KMS-11 (cell line): ENCODE data around the gene PLEKHG5.

ENCODE experiments used
- H2AFZ ChIP-seq: fragments of 200-600 bp; sonication (generic); 2 replicates; pipeline ENCODE4 v1.6.1; 2016; ENCODE audit warnings: antibody characterized with exemption, mixed run types, low read depth
- H3K27ac ChIP-seq: fragments of 200-600 bp; sonication (generic); 2 replicates; pipeline ENCODE4 v1.6.1; 2016; ENCODE audit warnings: mild to moderate bottlenecking, mixed run types
- H3K27me3 ChIP-seq: fragments of 200-600 bp; sonication (generic); 2 replicates; pipeline ENCODE4 v1.6.1; 2017; ENCODE audit warnings: mild to moderate bottlenecking, low read depth, mixed run types, moderate library complexity; ENCODE audit not compliant: insufficient read depth
- H3K36me3 ChIP-seq: fragments of 200-600 bp; sonication (generic); 2 replicates; pipeline ENCODE4 v1.6.1; 2017; ENCODE audit warnings: mild to moderate bottlenecking, mixed run types; ENCODE audit not compliant: insufficient read depth
- H3K4me1 ChIP-seq: fragments of 200-600 bp; sonication (generic); 2 replicates; pipeline ENCODE4 v1.6.1; 2016; ENCODE audit warnings: mild to moderate bottlenecking, low read depth, mixed run types; ENCODE audit not compliant: poor library complexity, severe bottlenecking
- H3K4me2 ChIP-seq: fragments of 200-600 bp; sonication (generic); 2 replicates; pipeline ENCODE4 v1.7.0; 2016; ENCODE audit warnings: mild to moderate bottlenecking, mixed run types
- H3K4me3 ChIP-seq: fragments of 200-600 bp; sonication (generic); IDR thresholded peaks from 2 replicates; pipeline ENCODE4 v1.6.1; 2017; ENCODE audit warnings: low read depth, low read length, mixed read lengths; ENCODE audit not compliant: insufficient read depth
- H3K79me2 ChIP-seq: fragments of 200-600 bp; sonication (generic); 2 replicates; pipeline ENCODE4 v1.6.1; 2016; ENCODE audit warnings: low read depth, mixed run types; ENCODE audit not compliant: insufficient read depth
- H3K9ac ChIP-seq: fragments of 200-600 bp; sonication (generic); 2 replicates; pipeline ENCODE4 v1.6.1; 2016; ENCODE audit warnings: mild to moderate bottlenecking, mixed run types
- H4K20me1 ChIP-seq: fragments of 200-600 bp; sonication (generic); 2 replicates; pipeline ENCODE4 v1.6.1; 2016; ENCODE audit warnings: mild to moderate bottlenecking, mixed run types; ENCODE audit not compliant: insufficient read depth
- TF ChIP-seq, protein P1 (sequence below): fragments of 200-600 bp; sonication (generic); conservative IDR thresholded peaks from 2 replicates; pipeline ENCODE4 v1.6.1; 2017; ENCODE audit warnings: low read depth, mild to moderate bottlenecking, antibody characterized with exemption, low read length, moderate library complexity, mixed read lengths

Gene PLEKHG5

DNA sequence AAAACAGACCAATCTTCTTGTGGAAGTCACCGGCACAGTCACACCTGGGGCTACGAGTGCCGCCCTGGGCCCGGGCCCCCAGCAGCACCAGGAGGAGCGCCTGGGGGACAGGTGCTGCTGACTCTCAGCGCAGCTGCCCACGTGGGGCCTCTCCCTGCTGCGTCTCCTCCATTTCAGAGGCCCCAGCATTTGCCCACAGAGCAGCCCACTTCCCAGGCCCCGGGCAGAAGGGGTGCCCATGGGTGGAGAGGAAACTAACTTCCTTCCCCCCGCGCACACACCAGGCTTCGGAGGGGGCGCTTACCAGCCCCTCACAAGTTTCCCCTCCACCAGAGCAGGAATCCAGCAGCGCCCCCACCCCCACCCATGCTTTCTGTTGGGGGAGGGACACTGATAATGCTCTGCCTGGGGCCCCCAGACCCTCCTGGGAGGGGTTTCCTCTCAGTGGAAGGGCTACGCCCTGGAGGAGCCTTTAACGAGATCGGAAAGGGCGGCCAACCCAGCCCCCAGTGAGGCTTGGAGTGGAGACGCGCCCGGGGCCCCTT is 25.9 kb downstream of the PLEKHG5 start:
- Histone ChIP-seq H3K4me1 (peaks cover 2% of the 10 kb centered on the region), H4K20me1 (no peaks in the 10 kb centered on the region), H3K4me2 (no peak overlapping the region), H2AFZ (no peak overlapping the region), H3K27me3 (peaks cover 39% of the 10 kb centered on the region), H3K27ac (no peak overlapping the region), H3K4me3 (no peak overlapping the region), H3K36me3 (no peaks in the 10 kb centered on the region), H3K9ac (no peak overlapping the region), H3K79me2 (no peaks in the 10 kb centered on the region)
- TF ChIP-seq, protein P1, sequence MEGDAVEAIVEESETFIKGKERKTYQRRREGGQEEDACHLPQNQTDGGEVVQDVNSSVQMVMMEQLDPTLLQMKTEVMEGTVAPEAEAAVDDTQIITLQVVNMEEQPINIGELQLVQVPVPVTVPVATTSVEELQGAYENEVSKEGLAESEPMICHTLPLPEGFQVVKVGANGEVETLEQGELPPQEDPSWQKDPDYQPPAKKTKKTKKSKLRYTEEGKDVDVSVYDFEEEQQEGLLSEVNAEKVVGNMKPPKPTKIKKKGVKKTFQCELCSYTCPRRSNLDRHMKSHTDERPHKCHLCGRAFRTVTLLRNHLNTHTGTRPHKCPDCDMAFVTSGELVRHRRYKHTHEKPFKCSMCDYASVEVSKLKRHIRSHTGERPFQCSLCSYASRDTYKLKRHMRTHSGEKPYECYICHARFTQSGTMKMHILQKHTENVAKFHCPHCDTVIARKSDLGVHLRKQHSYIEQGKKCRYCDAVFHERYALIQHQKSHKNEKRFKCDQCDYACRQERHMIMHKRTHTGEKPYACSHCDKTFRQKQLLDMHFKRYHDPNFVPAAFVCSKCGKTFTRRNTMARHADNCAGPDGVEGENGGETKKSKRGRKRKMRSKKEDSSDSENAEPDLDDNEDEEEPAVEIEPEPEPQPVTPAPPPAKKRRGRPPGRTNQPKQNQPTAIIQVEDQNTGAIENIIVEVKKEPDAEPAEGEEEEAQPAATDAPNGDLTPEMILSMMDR: no peak

DNA sequence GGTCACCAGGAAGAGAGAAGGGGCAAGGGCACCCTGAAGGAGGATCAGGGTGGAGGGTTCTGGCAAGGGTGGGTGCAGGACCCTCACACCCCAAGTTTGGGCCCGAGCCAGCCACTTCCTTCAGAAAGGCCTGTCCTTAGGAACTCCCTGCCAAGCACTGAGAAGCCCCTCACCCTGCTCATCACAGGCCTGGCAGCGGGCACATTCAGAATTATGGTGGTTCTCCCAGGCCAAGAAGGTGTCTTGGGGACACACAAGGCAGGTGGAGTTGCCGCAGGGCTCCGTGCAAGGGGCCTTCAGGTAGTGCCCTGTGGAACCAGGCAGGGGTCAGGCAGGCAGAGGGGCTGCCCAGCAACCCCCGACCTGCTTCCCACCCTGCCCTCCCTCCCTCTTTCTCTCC is 26.6 kb downstream of the PLEKHG5 start:
- Histone ChIP-seq H3K79me2 (no peaks in the 10 kb centered on the region), H4K20me1 (no peaks in the 10 kb centered on the region), H3K27ac (no peak overlapping the region), H2AFZ (no peak overlapping the region), H3K4me1 (peaks cover 6% of the 10 kb centered on the region), H3K9ac (no peak overlapping the region), H3K27me3 (peaks cover 41% of the 10 kb centered on the region), H3K36me3 (no peaks in the 10 kb centered on the region), H3K4me3 (no peak overlapping the region), H3K4me2 (no peak overlapping the region)
- TF ChIP-seq, protein P1: no peak

DNA sequence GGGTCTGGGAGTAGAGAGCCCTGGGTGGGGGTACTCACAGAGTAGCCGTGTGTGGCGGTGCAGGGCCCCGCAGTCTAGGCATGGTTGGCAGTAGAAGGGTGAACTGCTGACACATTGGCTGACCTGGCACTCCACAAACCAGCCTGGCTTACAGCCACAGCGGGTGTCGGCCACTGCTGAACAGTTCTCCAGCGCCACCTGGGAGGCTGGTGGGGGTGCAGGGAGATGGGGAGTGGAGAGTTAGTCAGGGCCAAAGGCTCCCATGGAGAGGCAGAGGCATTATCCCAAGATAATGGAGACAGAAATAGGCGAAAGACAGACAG is 27.0 kb downstream of the PLEKHG5 start:
- Histone ChIP-seq H3K27me3 (peaks cover 44% of the 10 kb centered on the region), H3K4me1 (peaks cover 6% of the 10 kb centered on the region), H2AFZ (no peak overlapping the region), H3K79me2 (no peaks in the 10 kb centered on the region), H3K36me3 (no peaks in the 10 kb centered on the region), H3K4me2 (no peak overlapping the region), H3K27ac (no peak overlapping the region), H3K9ac (no peak overlapping the region), H4K20me1 (no peaks in the 10 kb centered on the region), H3K4me3 (no peak overlapping the region)
- TF ChIP-seq, protein P1: no peak

DNA sequence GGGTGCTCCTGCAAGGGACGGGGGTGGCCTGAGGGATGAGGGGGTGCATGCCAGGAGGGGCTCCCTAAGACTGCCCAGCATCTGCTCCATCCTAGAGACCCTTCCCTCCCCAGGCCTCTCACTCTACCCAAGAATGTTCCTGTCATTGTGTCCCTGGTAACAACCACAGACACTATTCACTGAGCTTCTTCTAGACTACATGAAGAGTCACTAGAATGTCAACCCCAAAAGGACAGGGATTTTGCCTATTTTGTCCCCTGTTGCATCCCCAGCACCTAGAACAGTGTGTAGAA is 28.4 kb downstream of the PLEKHG5 start:
- TF ChIP-seq, protein P1: no peak
- no peak overlapping the region for H3K27ac ChIP-seq

More for the DNA sequence above, 28.4 kb downstream of the PLEKHG5 start:
- Histone ChIP-seq H3K36me3 (no peaks in the 10 kb centered on the region), H3K9ac (no peak overlapping the region), H3K4me3 (no peak overlapping the region), H3K4me1 (peaks cover 6% of the 10 kb centered on the region), H4K20me1 (no peaks in the 10 kb centered on the region), H3K4me2 (no peak overlapping the region), H3K27me3 (peaks cover 54% of the 10 kb centered on the region), H3K79me2 (no peaks in the 10 kb centered on the region), H2AFZ (no peak overlapping the region)
